Progenitor cell of endocrine pancreas (in vitro differentiated cells): ENCODE measurements around the gene PTAR1. TPM values are rescaled to one million over a fixed set of nuclear protein-coding genes. Genes with fewer than 3 reads are reported as not detected.

Experiments
- DNase-seq: peaks from one replicate; pipeline ENCODE4 v3.0.0; 2021; ENCODE audit warnings: low spot score; ENCODE audit not compliant: unreplicated experiment
- H3K27ac Mint-ChIP-seq: 2 replicates; pipeline ENCODE4 v1.8.0; 2021; ENCODE audit warnings: mild to moderate bottlenecking, moderate library complexity, mixed read lengths
- H3K27me3 Mint-ChIP-seq: 2 replicates; pipeline ENCODE4 v1.8.0; 2021; ENCODE audit warnings: mixed read lengths
- H3K36me3 Mint-ChIP-seq: 2 replicates; pipeline ENCODE4 v1.8.0; 2022; ENCODE audit warnings: mixed read lengths; ENCODE audit not compliant: insufficient read depth
- H3K4me1 Mint-ChIP-seq: 2 replicates; pipeline ENCODE4 v1.8.0; 2021; ENCODE audit warnings: low read depth, mixed read lengths
- H3K4me3 Mint-ChIP-seq: 2 replicates; pipeline ENCODE4 v1.8.0; 2021; ENCODE audit warnings: low read depth, mild to moderate bottlenecking, moderate library complexity, mixed read lengths
- H3K9me3 Mint-ChIP-seq: 2 replicates; pipeline ENCODE4 v1.8.0; 2021; ENCODE audit warnings: low read depth, mixed read lengths
- CTCF ChIP-seq: fragments of 200-600 bp; sonication (generic); IDR thresholded peaks from one replicate; pipeline ENCODE4 v1.5.0; 2021; ENCODE audit warnings: antibody characterized with exemption, mild to moderate bottlenecking; ENCODE audit not compliant: unreplicated experiment
- total RNA-seq: library from RNA; stranded (reverse); gene quantifications from 2 replicates; pipeline ENCODE4 v1.2.1, GENCODE V29; 2021

PTAR1 gene
- total RNA-seq, 1 donor from 2014 or later, result 59.3 TPM

- DNase-seq, result no peak
- Mint-ChIP-seq H3K4me1 (peaks cover 32% of the 10 kb centered on the region), H3K9me3 (no peaks in the 10 kb centered on the region), H3K27me3 (no peaks in the 10 kb centered on the region), H3K4me3 (peak overlapping the region; percentile 89), H3K27ac (peak overlapping the region; percentile 98), H3K36me3 (peaks cover 2% of the 10 kb centered on the region)
- no peak for TF ChIP-seq CTCF
Measured at GRCh38 chr9:69759021-69759420, 790 bp downstream of the PTAR1 start.

GRCh38 chr9:69757996-69758675 lies 1.7 kb downstream of the PTAR1 start:
- no peak for DNase-seq
- no peak for TF ChIP-seq CTCF

GRCh38 chr9:69755205-69755604 lies 4.6 kb downstream of the PTAR1 start:
- Mint-ChIP-seq H3K4me1 (peaks cover 40% of the 10 kb centered on the region), H3K9me3 (no peaks in the 10 kb centered on the region), H3K27me3 (no peaks in the 10 kb centered on the region), H3K27ac (no peak overlapping the region), H3K36me3 (peaks cover 4% of the 10 kb centered on the region), H3K4me3 (no peak overlapping the region)
- TF ChIP-seq CTCF, result no peak
- no peak for DNase-seq

More at GRCh38 chr9:69757996-69758675, 1.7 kb downstream of the PTAR1 start:
- Mint-ChIP-seq H3K27me3 (no peaks in the 10 kb centered on the region), H3K9me3 (no peaks in the 10 kb centered on the region), H3K27ac (peak overlapping the region; percentile 23), H3K36me3 (peaks cover 4% of the 10 kb centered on the region), H3K4me3 (peak overlapping the region; percentile 61), H3K4me1 (peaks cover 33% of the 10 kb centered on the region)

- TF ChIP-seq CTCF, result no peak
- H3K9me3 Mint-ChIP-seq, result no peaks in the 10 kb centered on the region
- H3K27me3 Mint-ChIP-seq, result no peaks in the 10 kb centered on the region
- H3K4me1 Mint-ChIP-seq, result peaks cover 41% of the 10 kb centered on the region
- no peak for DNase-seq
- H3K27ac Mint-ChIP-seq, result no peak overlapping the region
- peaks cover 4% of the 10 kb centered on the region for H3K36me3 Mint-ChIP-seq
- H3K4me3 Mint-ChIP-seq, result no peak overlapping the region
Measured at GRCh38 chr9:69753830-69754229, 6.0 kb downstream of the PTAR1 start.

GRCh38 chr9:69750085-69750484 lies 9.7 kb downstream of the PTAR1 start:
- DNase-seq, result no peak
- no peaks in the 10 kb centered on the region for H3K27me3 Mint-ChIP-seq
- H3K4me1 Mint-ChIP-seq, result peaks cover 54% of the 10 kb centered on the region
- peaks cover 12% of the 10 kb centered on the region for H3K36me3 Mint-ChIP-seq
- no peak for TF ChIP-seq CTCF
- no peak overlapping the region for H3K4me3 Mint-ChIP-seq
- no peaks in the 10 kb centered on the region for H3K9me3 Mint-ChIP-seq
- H3K27ac Mint-ChIP-seq, result no peak overlapping the region
